Mesangial cell (primary cell): ENCODE measurements around the gene SMG5. TPM values are rescaled to one million over a fixed set of nuclear protein-coding genes. Genes with fewer than 3 reads are reported as not detected.

ENCODE experiments used
- total RNA-seq: library from RNA; depleted of rRNA; stranded (reverse); fragments of >200 nt; gene quantifications from 2 replicates; pipeline ENCODE4 v1.2.3, GENCODE V29; 2015

The SMG5 gene
- 54.9 and 59.6 TPM in 2 replicates for total RNA-seq

GRCh38 chr1:156282479-156283222, at the start of gene SMG5:
TSS of gene SMG5 (minus strand) at chr1:156282825. CDS start at chr1:156282680, 145 bp downstream.

GRCh38 chr1:156298852-156299357, 16.3 kb upstream of the SMG5 start, which contains the start of gene VHLL:
TSS of gene VHLL (minus strand) at chr1:156299307. CDS start at chr1:156299189, 118 bp downstream.

GRCh38 chr1:156295391-156295947, 12.8 kb upstream of the SMG5 start, which contains the start of gene GLMP:
TSS of gene GLMP (minus strand) at chr1:156295679. CDS start at chr1:156295645, 34 bp downstream.

GRCh38 chr1:156284112-156284511, 1.5 kb upstream of the SMG5 start, which contains the start of gene TMEM79:
TSS of gene TMEM79 (plus strand) at chr1:156284325. CDS start at chr1:156285227, 902 bp downstream.

GRCh38 chr1:156247460-156248322, 34.9 kb downstream of the SMG5 start, which contains the start of gene PAQR6:
TSS of gene PAQR6 (minus strand) at chr1:156248056. CDS start at chr1:156246731, 1,325 bp downstream.

GRCh38 chr1:156241926-156242325, 40.7 kb downstream of the SMG5 start, which contains the start of gene BGLAP:
TSS of gene BGLAP (plus strand) at chr1:156242184. CDS start at chr1:156242232, 48 bp downstream.

GRCh38 chr1:156212833-156213643, 69.6 kb downstream of the SMG5 start, which contains the start of gene PMF1:
TSS of gene PMF1 (plus strand) at chr1:156213007. CDS start at chr1:156213016, 9 bp downstream.

Other genes starting within 250 kb of the SMG5 start
- 22.8 and 27.9 TPM in 2 replicates for gene UBQLN4, start 229.0 kb downstream of the SMG5 start, total RNA-seq
- gene LAMTOR2, start 228.0 kb downstream of the SMG5 start, total RNA-seq = 79.5 and 116 TPM in 2 replicates
- gene RAB25, start 221.7 kb downstream of the SMG5 start, total RNA-seq = 0.89 and 1.3 TPM in 2 replicates
- 15.6 and 23.7 TPM in 2 replicates for gene MEX3A, start 200.4 kb downstream of the SMG5 start, total RNA-seq
- gene LMNA, start 168.1 kb downstream of the SMG5 start, total RNA-seq = 315 and 512 TPM in 2 replicates
- 0.49 and 2.4 TPM in 2 replicates for gene SEMA4A, start 129.2 kb downstream of the SMG5 start, total RNA-seq
- 15.2 and 17.6 TPM in 2 replicates for gene SLC25A44, start 88.7 kb downstream of the SMG5 start, total RNA-seq
- 70.9 and 77.5 TPM in 2 replicates for gene PMF1, start 69.8 kb downstream of the SMG5 start, total RNA-seq
- 0.51 TPM in 1 of 2 replicates, not detected in the other for gene BGLAP, start 40.6 kb downstream of the SMG5 start, total RNA-seq
- 0.49 and 1.0 TPM in 2 replicates for gene PAQR6, start 34.8 kb downstream of the SMG5 start, total RNA-seq
- 1.8 and 2.0 TPM in 2 replicates for gene TMEM79, start 1.5 kb upstream of the SMG5 start, total RNA-seq
- gene GLMP, start 12.9 kb upstream of the SMG5 start, total RNA-seq = 76.4 and 179 TPM in 2 replicates
- not detected in 2 replicates for gene VHLL, start 16.5 kb upstream of the SMG5 start, total RNA-seq
- gene CCT3, start 55.5 kb upstream of the SMG5 start, total RNA-seq = 315 and 547 TPM in 2 replicates
- gene TSACC, start 55.7 kb upstream of the SMG5 start, total RNA-seq = 0.76 TPM in 1 of 2 replicates, not detected in the other
- gene RHBG, start 86.4 kb upstream of the SMG5 start, total RNA-seq = not detected in 2 replicates
- gene MEF2D, start 217.9 kb upstream of the SMG5 start, total RNA-seq = 16.5 and 30.7 TPM in 2 replicates